ENCODE measurements around the gene DOCK3.

Gene DOCK3

DNA sequence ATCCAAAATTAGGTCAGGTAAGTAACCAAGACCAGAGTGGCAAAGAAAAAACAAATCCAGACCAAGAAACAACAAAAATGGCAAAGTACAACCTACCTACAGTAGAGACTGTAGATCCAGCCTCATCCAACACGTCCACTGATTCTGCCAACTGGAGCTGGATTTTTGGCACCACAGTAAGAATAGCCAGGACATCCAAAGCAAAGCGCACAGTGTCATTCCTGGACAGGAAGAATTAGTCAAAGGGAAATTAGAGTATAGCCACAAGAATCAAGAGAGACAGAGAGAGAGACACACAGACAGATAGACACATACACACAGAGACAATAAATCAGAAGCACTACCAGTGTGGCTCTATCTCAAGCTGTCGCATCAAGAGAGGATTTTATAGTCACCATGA, 747.5 kb downstream of the DOCK3 start:
- Histone ChIP-seq H3K9me3 (ENCODE audit: low read depth, low read length) (no peaks in the 10 kb centered on the region), H3K27ac (no peak overlapping the region), H3K4me3 (no peak overlapping the region), H3K9ac (ENCODE audit: insufficient read length) (no peak overlapping the region), H3K36me3 (ENCODE audit: insufficient read depth, low read length) (peaks cover 15% of the 10 kb centered on the region; the same call in 1 of the 2 replicates)
- TF ChIP-seq EZH2 (IDR thresholded peaks at IDR 0.05) (no peak), FOXP2 (optimal IDR thresholded peaks at IDR 0.05; ENCODE audit: control extremely low read depth, extremely low read length, insufficient read depth) (no peak), POLR2AphosphoS5 (IDR thresholded peaks at IDR 0.05; ENCODE audit: borderline replicate concordance, low read depth, low read length) (no peak)
- no peak for DNase-seq (ENCODE audit: low read depth, low spot score)

- Histone ChIP-seq H3K9ac (ENCODE audit: insufficient read length) (no peak overlapping the region), H3K9me3 (ENCODE audit: low read depth, low read length) (no peaks in the 10 kb centered on the region), H3K36me3 (ENCODE audit: insufficient read depth, low read length) (peaks cover 5% of the 10 kb centered on the region; the same call in 1 of the 2 replicates), H3K4me3 (no peak overlapping the region), H3K27ac (no peak overlapping the region)
- TF ChIP-seq POLR2AphosphoS5 (IDR thresholded peaks at IDR 0.05; ENCODE audit: borderline replicate concordance, low read depth, low read length) (no peak), EZH2 (IDR thresholded peaks at IDR 0.05) (no peak), FOXP2 (optimal IDR thresholded peaks at IDR 0.05; ENCODE audit: control extremely low read depth, extremely low read length, insufficient read depth) (no peak)
- no peak for DNase-seq (ENCODE audit: low read depth, low spot score)
Measured at GRCh38 chr3:51426921-51427320, 752.2 kb downstream of the DOCK3 start.

GRCh38 chr3:51429138-51429537, 754.4 kb downstream of the DOCK3 start:
- Histone ChIP-seq H3K36me3 (ENCODE audit: insufficient read depth, low read length) (peaks cover 5% of the 10 kb centered on the region; the same call in 1 of the 2 replicates), H3K9me3 (ENCODE audit: low read depth, low read length) (no peaks in the 10 kb centered on the region), H3K9ac (ENCODE audit: insufficient read length) (no peak overlapping the region), H3K4me3 (no peak overlapping the region), H3K27ac (no peak overlapping the region)
- TF ChIP-seq POLR2AphosphoS5 (IDR thresholded peaks at IDR 0.05; ENCODE audit: borderline replicate concordance, low read depth, low read length) = no peak
- TF ChIP-seq EZH2 (IDR thresholded peaks at IDR 0.05) = no peak
- no peak for TF ChIP-seq FOXP2 (optimal IDR thresholded peaks at IDR 0.05; ENCODE audit: control extremely low read depth, extremely low read length, insufficient read depth)
- no peak for DNase-seq (ENCODE audit: low read depth, low spot score)
